ENCODE data around the gene AKT2.

GRCh38 chr19:40302224-40303011, 17.3 kb upstream of the AKT2 start:
- TF ChIP-seq EZH2 (IDR thresholded peaks at IDR 0.05; ENCODE audit: insufficient read depth, low read length) (no peak), CTCF (IDR thresholded peaks at IDR 0.05; ENCODE audit: insufficient read depth, low read depth, low read length) (no peak)
